Astrocyte of the cerebellum (primary cell): Measurements from ENCODE around the gene MCRS1.
"Not testable (repeated sequence)": the region's sequence is repeated elsewhere in the genome, so short reads cannot be mapped to it uniquely, and the experiment has no call there.

Source experiments
- DNase-seq: peaks from one replicate; pipeline ENCODE4 v3.0.0-alpha.2; 2011; ENCODE audit warnings: low read depth
- H3K4me3 ChIP-seq: 2 replicates; pipeline ENCODE4 v1.5.1; 2011; ENCODE audit warnings: mild to moderate bottlenecking, low read depth, low read length, moderate library complexity
- in situ Hi-C: cut with HindIII; loops from 2 replicates; pipeline ENCODE4 v1.10.0; 2017; ENCODE audit warnings: low sequenced_read_pairs
- TF ChIP-seq, protein P1 (sequence below): IDR thresholded peaks from 2 replicates; pipeline ENCODE4 v1.5.1; 2012; ENCODE audit warnings: low read length, low read depth, moderate library complexity, mild to moderate bottlenecking; ENCODE audit errors: missing control alignments

Gene MCRS1

GRCh38 chr12:49521389-49521788 lies 46.6 kb downstream of the MCRS1 start:
- DNase-seq, result no peak
- TF ChIP-seq, protein P1, sequence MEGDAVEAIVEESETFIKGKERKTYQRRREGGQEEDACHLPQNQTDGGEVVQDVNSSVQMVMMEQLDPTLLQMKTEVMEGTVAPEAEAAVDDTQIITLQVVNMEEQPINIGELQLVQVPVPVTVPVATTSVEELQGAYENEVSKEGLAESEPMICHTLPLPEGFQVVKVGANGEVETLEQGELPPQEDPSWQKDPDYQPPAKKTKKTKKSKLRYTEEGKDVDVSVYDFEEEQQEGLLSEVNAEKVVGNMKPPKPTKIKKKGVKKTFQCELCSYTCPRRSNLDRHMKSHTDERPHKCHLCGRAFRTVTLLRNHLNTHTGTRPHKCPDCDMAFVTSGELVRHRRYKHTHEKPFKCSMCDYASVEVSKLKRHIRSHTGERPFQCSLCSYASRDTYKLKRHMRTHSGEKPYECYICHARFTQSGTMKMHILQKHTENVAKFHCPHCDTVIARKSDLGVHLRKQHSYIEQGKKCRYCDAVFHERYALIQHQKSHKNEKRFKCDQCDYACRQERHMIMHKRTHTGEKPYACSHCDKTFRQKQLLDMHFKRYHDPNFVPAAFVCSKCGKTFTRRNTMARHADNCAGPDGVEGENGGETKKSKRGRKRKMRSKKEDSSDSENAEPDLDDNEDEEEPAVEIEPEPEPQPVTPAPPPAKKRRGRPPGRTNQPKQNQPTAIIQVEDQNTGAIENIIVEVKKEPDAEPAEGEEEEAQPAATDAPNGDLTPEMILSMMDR, result no peak
- no peak overlapping the region for H3K4me3 ChIP-seq
- in situ Hi-C loops, result no loop called here

- in situ Hi-C loops, result loop anchor here (5.0 kb wide), 1 partner anchor 53 kb away; no protein-coding TSS in a partner anchor
- TF ChIP-seq, protein P1, result no peak
- H3K4me3 ChIP-seq, result no peak overlapping the region
- no peak for DNase-seq
Observed at GRCh38 chr12:49519574-49519936, 48.4 kb downstream of the MCRS1 start.

DNA sequence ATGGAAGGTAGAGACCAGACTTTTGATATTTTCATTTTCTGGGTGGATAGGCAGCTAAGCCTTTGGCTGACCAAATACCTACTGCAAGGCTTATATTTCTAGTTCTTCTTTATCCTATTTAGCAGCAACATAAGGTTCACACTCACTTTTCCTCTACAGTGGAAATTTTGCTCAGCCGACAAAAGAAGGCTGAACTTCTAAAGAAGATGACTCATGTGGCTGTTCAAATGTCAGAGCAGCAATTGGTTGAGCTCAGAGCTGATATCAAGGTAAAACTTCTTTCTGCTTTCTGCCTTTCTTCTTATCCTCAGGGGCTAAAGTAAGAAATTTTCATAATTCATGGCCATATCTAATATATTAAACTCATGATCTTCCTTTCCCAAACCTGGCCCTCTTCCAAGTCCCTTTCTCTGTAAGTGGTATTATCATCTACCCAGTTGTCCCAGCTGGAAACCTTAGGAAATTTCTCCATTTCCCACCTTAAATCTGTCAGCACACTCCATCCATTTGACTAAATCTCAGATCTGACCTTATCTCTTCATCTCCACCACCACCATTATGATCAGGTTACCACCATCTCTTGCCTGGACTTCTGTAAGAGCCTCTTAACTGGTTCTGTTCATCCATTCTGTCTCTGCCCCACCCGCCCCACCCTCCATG lies 48.9 kb downstream of the MCRS1 start:
- peak; percentile 39 for DNase-seq
- H3K4me3 ChIP-seq, result no peak overlapping the region
- in situ Hi-C loops, result loop anchor here (5.0 kb wide), 1 partner anchor 53 kb away; no protein-coding TSS in a partner anchor
- TF ChIP-seq, protein P1, result no peak

DNA sequence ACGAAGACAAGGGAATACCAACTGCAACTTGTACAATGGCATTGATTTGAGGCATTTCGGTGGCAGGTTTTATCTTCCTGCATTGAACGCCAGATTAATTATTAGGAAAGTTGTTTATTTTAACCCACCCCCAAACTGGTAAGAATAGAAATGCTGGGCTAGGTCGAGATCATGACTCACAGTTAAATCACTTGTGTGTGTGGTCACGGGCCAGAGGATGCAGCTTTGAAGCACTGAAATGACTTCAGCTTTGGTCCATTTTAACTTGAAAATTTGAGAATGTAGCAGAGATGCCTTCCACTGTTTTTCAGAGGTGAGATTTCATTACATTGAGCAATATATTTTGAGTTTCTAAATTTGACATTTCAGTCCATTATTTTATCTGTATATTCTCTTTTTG lies 52.7 kb downstream of the MCRS1 start:
- no peak overlapping the region for H3K4me3 ChIP-seq
- TF ChIP-seq, protein P1, result no peak
- in situ Hi-C loops, result loop anchor here (5.0 kb wide), 1 partner anchor 57 kb away; no protein-coding TSS in a partner anchor
- DNase-seq, result peak; percentile 73

GRCh38 chr12:49512546-49512945 lies 55.4 kb downstream of the MCRS1 start:
- H3K4me3 ChIP-seq, result no peak overlapping the region
- no peak for DNase-seq
- TF ChIP-seq, protein P1, result no peak
- in situ Hi-C loops, result no loop called here

DNA sequence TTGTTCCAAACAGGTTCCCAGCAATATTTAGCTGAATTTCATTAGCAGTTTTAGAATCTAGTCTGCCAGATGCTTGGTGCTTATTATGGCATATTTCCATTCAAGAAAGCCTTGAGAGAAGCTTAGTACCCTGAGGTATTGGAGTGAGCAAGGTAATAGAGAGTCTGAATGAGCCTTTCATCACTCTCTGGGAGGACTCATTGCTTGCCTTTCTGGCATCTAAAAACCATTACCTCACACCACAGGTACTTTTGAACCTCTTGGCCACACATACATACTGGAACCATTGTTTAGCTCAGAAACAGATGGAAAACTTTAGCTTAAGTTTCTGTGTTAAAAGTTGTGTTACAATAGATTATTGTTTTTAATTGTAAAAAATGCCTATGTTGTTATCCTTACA lies 56.5 kb downstream of the MCRS1 start:
- in situ Hi-C loops, result no loop called here
- TF ChIP-seq, protein P1, result no peak
- H3K4me3 ChIP-seq, result no peak overlapping the region
- no peak for DNase-seq

DNA sequence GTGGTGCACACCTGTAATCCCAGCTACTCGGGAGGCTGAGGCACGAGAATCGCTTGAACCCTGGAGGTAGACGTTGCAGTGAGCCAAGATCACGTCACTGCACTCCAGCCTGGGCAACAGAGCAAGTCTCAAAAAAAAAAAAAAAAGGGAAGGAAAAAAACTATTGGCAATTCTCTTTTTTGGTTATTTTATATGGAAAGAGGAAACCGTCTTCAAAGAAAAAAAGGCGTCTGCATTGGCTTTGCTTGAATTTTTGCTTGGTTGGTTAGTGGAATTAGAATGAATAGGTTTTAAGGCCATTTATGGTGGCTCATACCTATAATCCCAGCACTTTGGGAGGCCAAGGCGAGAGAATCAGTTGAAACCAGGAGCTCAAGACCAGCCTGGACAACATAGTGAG lies 58.3 kb downstream of the MCRS1 start:
- H3K4me3 ChIP-seq, result not testable (repeated sequence)
- in situ Hi-C loops, result loop anchor here (5.0 kb wide), 1 partner anchor 142 kb away; the partner anchor contains the start of gene SPATS2

More for the DNA sequence above, 58.3 kb downstream of the MCRS1 start:
- DNase-seq, result not testable (repeated sequence)
